H1 (cell line): ENCODE measurements around the gene SKAP1. TPM values are rescaled to one million over a fixed set of nuclear protein-coding genes. Genes with fewer than 3 reads are reported as not detected.

Experiments used
- CTCF ChIA-PET: fragments of 300-600 bp; sonication (Branson Sonifier 250); formaldehyde crosslinking; loops from one replicate; lab custom pipeline; 2021; ENCODE audit not compliant: partially characterized antibody; lab: Charles Lee
- POLR2A ChIA-PET: fragments of 300-600 bp; sonication (Branson Sonifier 250); formaldehyde crosslinking; loops from one replicate; lab custom pipeline; 2021; ENCODE audit warnings: inconsistent platforms; ENCODE audit not compliant: partially characterized antibody; lab: Charles Lee
- DNase-seq, 2 experiments: peaks; one replicate each; pipeline versions ENCODE4 v3.0.0 to v3.0.0-alpha.2; 2010 to 2022; ENCODE audit warnings: low spot score in 2 of 2, low read depth in 1 of 2, mixed read lengths in 1 of 2
- FAIRE-seq: peaks from 2 replicates; lab custom pipeline; 2011; peaks lifted over from hg19 to GRCh38; lab: Jason Lieb, UNC
- H2AFZ ChIP-seq: 2 replicates; pipeline ENCODE4 v1.8.1; 2012; ENCODE audit warnings: low read length, inconsistent platforms
- H2AK5ac ChIP-seq: 2 replicates; pipeline ENCODE4 v1.6.1; 2013; ENCODE audit warnings: low read depth, low read length
- H2BK120ac ChIP-seq: replicated peaks from 2 replicates; pipeline ENCODE3; 2013; ENCODE audit warnings: low read depth, low read length, inconsistent platforms
- H2BK12ac ChIP-seq: 2 replicates; pipeline ENCODE4 v1.6.1; 2013; ENCODE audit warnings: low read depth, low read length
- H2BK15ac ChIP-seq: 2 replicates; pipeline ENCODE4 v1.6.1; 2013; ENCODE audit warnings: low read length
- H2BK20ac ChIP-seq: 2 replicates; pipeline ENCODE4 v1.6.1; 2013; ENCODE audit warnings: low read length
- H2BK5ac ChIP-seq: 2 replicates; pipeline ENCODE4 v1.6.1; 2013; ENCODE audit warnings: low read depth, low read length
- H3K14ac ChIP-seq: 2 replicates; pipeline ENCODE4 v1.6.1; 2013; ENCODE audit warnings: inconsistent platforms; ENCODE audit not compliant: insufficient read length
- H3K18ac ChIP-seq: 2 replicates; pipeline ENCODE4 v1.6.1; 2013; ENCODE audit warnings: low read length; ENCODE audit errors: extremely low read depth
- H3K23ac ChIP-seq: 2 replicates; pipeline ENCODE4 v1.6.1; 2013; ENCODE audit warnings: inconsistent platforms; ENCODE audit not compliant: insufficient read length
- H3K23me2 ChIP-seq: 2 replicates; pipeline ENCODE4 v1.6.1; 2013; ENCODE audit warnings: low read depth, low read length
- H3K27ac ChIP-seq: 2 replicates; pipeline ENCODE4 v1.6.1; 2011; ENCODE audit warnings: low read depth, low read length, inconsistent platforms
- H3K27me3 ChIP-seq, 4 experiments: replicated peaks in 1 of 4; 1 replicate in 1 of 4; 2 replicates in 3 of 4; pipeline versions ENCODE4 v1.6.1 to v1.8.1; 2011 to 2013; ENCODE audit warnings: low read length in 3 of 4, mild to moderate bottlenecking in 3 of 4, inconsistent platforms in 2 of 4, mixed read lengths in 2 of 4, moderate library complexity in 1 of 4; ENCODE audit not compliant: control insufficient read depth in 3 of 4, insufficient read depth in 3 of 4; ENCODE audit errors: extremely low read depth in 1 of 4
- H3K36me3 ChIP-seq, 4 experiments: 2 replicates each; pipeline versions ENCODE4 v1.6.1 to v1.8.1; 2011 to 2013; ENCODE audit warnings: mild to moderate bottlenecking in 4 of 4, low read length in 3 of 4, moderate library complexity in 2 of 4, control low read depth in 1 of 4, inconsistent platforms in 1 of 4; ENCODE audit not compliant: insufficient read depth in 4 of 4, control insufficient read depth in 2 of 4
- H3K4ac ChIP-seq: replicated peaks from 2 replicates; pipeline ENCODE3; 2013; ENCODE audit warnings: low read length, low read depth, mixed read lengths, inconsistent platforms; ENCODE audit not compliant: insufficient read length
- H3K4me1 ChIP-seq, 4 experiments: replicated peaks in 1 of 4; 1 replicate in 1 of 4; 2 replicates in 3 of 4; pipeline versions ENCODE4 v1.6.1 to v1.8.1; 2011 to 2013; ENCODE audit warnings: low read length in 3 of 4, inconsistent platforms in 2 of 4, mixed read lengths in 1 of 4; ENCODE audit not compliant: insufficient read depth in 4 of 4, control insufficient read depth in 3 of 4
- H3K4me2 ChIP-seq, 2 experiments: 2 replicates each; pipeline versions ENCODE4 v1.6.1 to v1.8.1; 2011 to 2013; ENCODE audit warnings: low read depth in 2 of 2, low read length in 2 of 2, control low read depth in 1 of 2, inconsistent platforms in 1 of 2, mild to moderate bottlenecking in 1 of 2; ENCODE audit not compliant: insufficient read depth in 1 of 2
- H3K4me3 ChIP-seq, 4 experiments: fragments of 200-600, 300-600 bp in 1 of 4; sonication (generic), shearing (Covaris generic), sonication (Bioruptor Twin) in 1 of 4; 2 replicates each; pipeline versions ENCODE4 v1.5.1 to v1.8.1; 2011 to 2016; ENCODE audit warnings: low read length in 4 of 4, low read depth in 3 of 4, control low read depth in 2 of 4, inconsistent platforms in 2 of 4, mild to moderate bottlenecking in 2 of 4, mixed read lengths in 1 of 4, moderate library complexity in 1 of 4; ENCODE audit not compliant: insufficient read depth in 2 of 4; ENCODE audit errors: extremely low read depth in 1 of 4
- H3K56ac ChIP-seq: replicated peaks from 2 replicates; pipeline ENCODE3; 2013; ENCODE audit warnings: low read depth, mild to moderate bottlenecking, mixed read lengths, low read length, inconsistent platforms; ENCODE audit not compliant: insufficient read length
- H3K79me1 ChIP-seq: 2 replicates; pipeline ENCODE4 v1.6.1; 2013; ENCODE audit warnings: low read depth, low read length, control low read depth
- H3K79me2 ChIP-seq, 2 experiments: 2 replicates each; pipeline versions ENCODE4 v1.6.1 to v1.8.1; 2012 to 2013; ENCODE audit warnings: low read length in 2 of 2, mild to moderate bottlenecking in 2 of 2, inconsistent platforms in 1 of 2; ENCODE audit not compliant: insufficient read depth in 2 of 2, control insufficient read depth in 1 of 2
- H3K9ac ChIP-seq, 4 experiments: replicated peaks in 1 of 4; 1 replicate in 1 of 4; 2 replicates in 3 of 4; pipeline versions ENCODE4 v1.6.1 to v1.8.1; 2011 to 2013; ENCODE audit warnings: low read depth in 3 of 4, low read length in 3 of 4, control low read depth in 2 of 4, mild to moderate bottlenecking in 2 of 4, moderate library complexity in 2 of 4, inconsistent platforms in 1 of 4; ENCODE audit errors: extremely low read depth in 1 of 4
- H3K9me3 ChIP-seq, 2 experiments: 2 replicates each; pipeline versions ENCODE4 v1.6.1 to v1.8.1; 2012 to 2013; ENCODE audit warnings: mild to moderate bottlenecking in 2 of 2, moderate library complexity in 2 of 2, control low read depth in 1 of 2, inconsistent platforms in 1 of 2, low read depth in 1 of 2, low read length in 1 of 2, mixed read lengths in 1 of 2; ENCODE audit not compliant: insufficient read depth in 2 of 2
- H4K20me1 ChIP-seq, 2 experiments: replicated peaks in 1 of 2; 2 replicates each; pipeline versions ENCODE3 to v1.8.1; 2011 to 2013; ENCODE audit warnings: inconsistent platforms in 2 of 2, low read length in 2 of 2, mild to moderate bottlenecking in 1 of 2; ENCODE audit not compliant: insufficient read depth in 2 of 2, control insufficient read depth in 1 of 2
- H4K5ac ChIP-seq: 2 replicates; pipeline ENCODE4 v1.6.1; 2013; ENCODE audit warnings: low read length, low read depth, mixed read lengths, inconsistent platforms; ENCODE audit not compliant: insufficient read length
- H4K8ac ChIP-seq: 2 replicates; pipeline ENCODE4 v1.8.0; 2013; ENCODE audit warnings: mild to moderate bottlenecking, moderate library complexity, low read length, inconsistent platforms; ENCODE audit not compliant: insufficient read depth; ENCODE audit errors: extremely low read depth
- H4K91ac ChIP-seq: replicated peaks from 2 replicates; pipeline ENCODE3; 2013; ENCODE audit warnings: low read length, mixed read lengths, inconsistent platforms; ENCODE audit not compliant: insufficient read length
- PHF8 ChIP-seq: fragments of 200-600 bp; sonication (generic); conservative IDR thresholded peaks from 2 replicates; pipeline ENCODE4 v1.7.1; 2012; ENCODE audit warnings: low read depth, mild to moderate bottlenecking, inconsistent platforms, low read length, moderate library complexity
- SUZ12 ChIP-seq: fragments of 200-600 bp; sonication (generic); IDR thresholded peaks from 2 replicates; pipeline ENCODE4 v1.6.1; 2012; ENCODE audit warnings: mild to moderate bottlenecking, inconsistent platforms, low read length, moderate library complexity, mixed read lengths
- WGBS, 2 experiments: shearing (Covaris generic) in 1 of 2; methylation state at CpG; one replicate each; pipeline versions ENCODE4 v1.1.6 to v1.1.7; 2013 to 2015; ENCODE audit warnings: low lambda C conversion rate in 2 of 2, mixed read lengths in 2 of 2, inconsistent platforms in 1 of 2, low coverage in 1 of 2, missing lambda C conversion rate in 1 of 2; ENCODE audit not compliant: insufficient replicate concordance in 2 of 2, insufficient coverage in 1 of 2, insufficient read length in 1 of 2; ENCODE audit errors: extremely low coverage in 1 of 2, missing lambda C conversion rate in 1 of 2; 5-methylcytosine and 5-hydroxymethylcytosine counted together
- polyA plus RNA-seq, 7 experiments: library from polyadenylated mRNA; depleted of rRNA in 3 of 7; stranded (reverse) in 5 of 7; unstranded in 2 of 7; fragments of >200 nt in 5 of 7; fragments of 200-250 nt in 2 of 7; gene quantifications; 1 replicate in 5 of 7; 2 replicates in 1 of 7; 4 replicates in 1 of 7; pipeline versions ENCODE4 v1.2.1 to v1.2.3, GENCODE V29; 2011 to 2013; ENCODE audit warnings: missing spikeins in 2 of 7, mixed read lengths in 2 of 7
- total RNA-seq: library from RNA; stranded (reverse); fragmentation: NEBNext Ultra II Directional; extraction: Animal tissue kit (Norgen Biotek cat#: 25700); gene quantifications from 2 replicates; pipeline ENCODE4 v1.2.1, GENCODE V29; 2021

Gene SKAP1
- total and polyA plus RNA-seq, 2 of the 8 experiments (the other 6 are each of a cell fraction or from before 2014, with no cell fraction given), result not detected

DNA sequence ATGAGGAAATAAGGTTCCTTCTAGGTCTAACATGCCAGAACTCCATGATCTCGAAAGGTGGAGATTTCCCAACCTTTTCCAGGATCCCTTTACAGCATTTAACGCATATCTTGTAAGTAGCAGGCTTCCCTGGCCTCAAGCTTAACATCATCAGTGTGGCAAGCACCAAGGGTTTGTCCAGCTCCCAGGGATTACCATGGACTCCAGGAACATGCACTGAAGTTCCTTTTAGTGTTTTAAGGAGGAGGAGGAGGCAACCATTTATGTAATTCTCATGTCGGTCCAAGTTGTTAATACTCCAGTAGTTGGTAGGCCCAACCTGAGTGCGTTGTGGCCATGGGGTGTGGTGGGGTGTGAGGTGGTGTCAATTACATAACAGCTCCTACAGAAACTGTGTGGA is 11.8 kb upstream of the SKAP1 start:
- Histone ChIP-seq H2BK20ac (no peak overlapping the region), H3K14ac (no peak overlapping the region), H2AK5ac (no peak overlapping the region), H3K4me3 (no peak overlapping the region), H2BK12ac (no peak overlapping the region), H3K18ac (no peak overlapping the region), H4K5ac (no peak overlapping the region), H3K4me2 (no peak overlapping the region), H4K91ac (no peak overlapping the region), H2BK5ac (no peak overlapping the region), H3K79me2 (no peaks in the 10 kb centered on the region), H3K56ac (no peak overlapping the region), H3K27ac (no peak overlapping the region), H3K79me1 (no peaks in the 10 kb centered on the region), H3K4ac (no peak overlapping the region), H3K9me3 (no peaks in the 10 kb centered on the region), H4K8ac (no peak overlapping the region), H3K9ac (no peak overlapping the region), H3K23me2 (no peaks in the 10 kb centered on the region), H2AFZ (no peak overlapping the region), H3K23ac (no peak overlapping the region), H3K4me1 (no peaks in the 10 kb centered on the region; a peak in 2 of 7 replicates), H3K27me3 (no peaks in the 10 kb centered on the region), H3K36me3 (no peaks in the 10 kb centered on the region), H2BK15ac (no peak overlapping the region), H4K20me1 (no peaks in the 10 kb centered on the region), H2BK120ac (no peak overlapping the region)
- POLR2A ChIA-PET, result interaction anchor here (2.0 kb wide), 1 partner anchor 10 kb away, joined by 5 read pairs; no protein-coding TSS in a partner anchor
- TF ChIP-seq PHF8 (no peak), SUZ12 (peak; percentile 20; the same call in 1 of the 2 replicates)
- 88% methylated on average over 4 of the region's 4 CpGs; no CpG with 5 or more reads in 1 of the 2 experiments for WGBS, 2 experiments
- DNase-seq (no peak), FAIRE-seq (no peak)
- CTCF ChIA-PET, result interaction anchor here (1.6 kb wide), 1 partner anchor 106 kb away, joined by 5 read pairs; no protein-coding TSS in a partner anchor
